Measurements from ENCODE around the gene NOC2L.
A peak's percentile ranks its signal among the peaks of the same experiment; 100 is the strongest.
"Not testable (repeated sequence)": the region's sequence is repeated elsewhere in the genome, so short reads cannot be mapped to it uniquely, and the experiment has no call there.

NOC2L gene

GRCh38 chr1:993379-993995, 34.4 kb upstream of the NOC2L start:
- no peak for DNase-seq

GRCh38 chr1:992362-992761, 33.3 kb upstream of the NOC2L start:
- DNase-seq, result no peak

DNA sequence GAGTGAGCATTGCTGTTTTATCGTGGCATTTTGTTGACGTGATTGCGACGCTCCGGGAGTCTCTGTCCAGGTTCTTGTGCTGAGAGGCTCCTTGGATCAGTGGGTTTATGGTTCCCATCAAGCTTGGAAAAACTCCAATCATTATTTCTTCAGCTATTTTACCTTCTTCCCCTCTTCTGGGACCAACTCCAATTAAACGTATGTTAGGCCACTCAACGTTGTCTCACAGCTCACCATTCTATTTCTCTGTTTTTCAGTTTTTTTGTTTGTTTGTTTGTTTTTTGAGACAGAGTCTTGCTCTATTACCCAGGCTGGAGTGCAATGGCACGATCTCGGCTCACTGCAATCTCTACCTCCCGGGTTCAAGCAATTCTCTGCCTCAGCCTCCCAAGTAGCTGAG, 32.8 kb upstream of the NOC2L start:
- DNase-seq, result no peak

DNA sequence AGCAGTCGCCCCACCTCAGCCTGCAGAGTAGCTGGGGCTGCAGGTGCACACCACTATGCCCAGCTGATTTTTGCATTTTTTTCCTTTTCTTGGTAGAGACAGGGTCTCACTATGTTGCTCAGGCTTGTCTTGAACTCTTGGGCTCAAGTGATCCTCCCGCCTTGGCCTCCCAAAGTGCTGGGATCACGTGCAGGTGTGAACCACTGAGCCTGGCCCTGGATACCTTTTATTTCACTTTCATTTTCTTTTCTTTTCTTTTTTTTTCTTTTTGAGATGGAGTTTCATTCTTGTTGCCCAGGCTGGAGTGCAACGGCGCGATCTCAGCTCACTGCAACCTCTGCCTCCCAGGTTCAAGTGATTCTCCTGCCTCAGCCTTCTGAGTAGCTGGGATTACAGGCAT, 32.2 kb upstream of the NOC2L start:
- not testable (repeated sequence) for DNase-seq

DNA sequence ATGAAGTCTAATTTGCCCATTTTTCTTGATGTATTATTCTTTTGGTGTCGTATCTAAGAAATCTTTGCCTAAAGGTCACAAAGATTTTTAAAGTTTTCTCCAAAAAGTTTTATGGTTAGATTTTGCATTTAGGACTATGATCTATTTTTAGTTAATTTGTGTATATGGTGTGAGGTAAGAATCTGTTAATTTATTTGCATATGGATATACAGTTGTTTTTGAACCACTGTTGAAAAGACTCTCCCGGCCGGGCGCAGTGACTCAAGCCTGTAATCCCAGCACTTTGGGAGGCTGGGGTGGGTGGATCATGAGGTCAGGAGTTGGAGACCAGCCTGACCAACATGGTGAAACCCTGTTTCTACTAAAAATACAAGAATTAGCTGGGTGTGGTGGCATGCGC, 29.0 kb upstream of the NOC2L start:
- DNase-seq, result not testable (repeated sequence)

DNA sequence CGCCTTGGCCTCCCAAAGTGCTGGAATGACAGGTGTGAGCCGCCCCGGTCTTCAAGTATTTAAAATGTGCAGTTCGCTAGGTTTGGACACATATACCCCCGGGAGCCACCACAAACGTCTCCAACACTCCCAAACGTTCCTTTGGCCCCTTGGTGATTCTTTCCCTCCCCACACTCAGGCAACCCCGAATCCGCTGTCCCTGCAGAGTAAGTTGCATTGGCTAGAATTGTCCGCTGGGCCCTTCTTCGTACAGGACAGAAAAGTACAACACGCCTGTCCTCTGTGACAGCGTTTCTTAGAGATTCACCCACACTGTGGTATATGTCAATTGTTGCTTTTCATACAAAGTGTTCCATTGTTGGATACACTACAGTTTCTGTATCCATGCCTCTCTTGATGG, 26.1 kb upstream of the NOC2L start:
- no peak for DNase-seq

DNA sequence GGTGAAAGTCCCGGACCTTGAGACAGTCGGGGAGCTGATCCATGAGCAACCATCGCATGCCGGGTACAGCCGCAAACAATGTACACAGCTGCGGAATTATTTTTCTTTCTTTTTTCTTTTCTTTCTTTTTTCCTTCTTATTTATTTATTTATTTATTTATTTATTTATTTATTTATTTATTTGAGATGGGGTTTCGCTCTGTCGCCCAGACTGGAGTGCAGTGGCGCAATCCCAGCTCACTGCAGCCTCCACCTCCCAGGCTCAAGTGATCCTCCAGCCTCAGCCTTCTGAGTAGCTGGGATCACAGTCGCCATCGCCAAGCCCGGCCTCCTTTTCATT, 25.4 kb upstream of the NOC2L start:
- DNase-seq, result no peak

DNA sequence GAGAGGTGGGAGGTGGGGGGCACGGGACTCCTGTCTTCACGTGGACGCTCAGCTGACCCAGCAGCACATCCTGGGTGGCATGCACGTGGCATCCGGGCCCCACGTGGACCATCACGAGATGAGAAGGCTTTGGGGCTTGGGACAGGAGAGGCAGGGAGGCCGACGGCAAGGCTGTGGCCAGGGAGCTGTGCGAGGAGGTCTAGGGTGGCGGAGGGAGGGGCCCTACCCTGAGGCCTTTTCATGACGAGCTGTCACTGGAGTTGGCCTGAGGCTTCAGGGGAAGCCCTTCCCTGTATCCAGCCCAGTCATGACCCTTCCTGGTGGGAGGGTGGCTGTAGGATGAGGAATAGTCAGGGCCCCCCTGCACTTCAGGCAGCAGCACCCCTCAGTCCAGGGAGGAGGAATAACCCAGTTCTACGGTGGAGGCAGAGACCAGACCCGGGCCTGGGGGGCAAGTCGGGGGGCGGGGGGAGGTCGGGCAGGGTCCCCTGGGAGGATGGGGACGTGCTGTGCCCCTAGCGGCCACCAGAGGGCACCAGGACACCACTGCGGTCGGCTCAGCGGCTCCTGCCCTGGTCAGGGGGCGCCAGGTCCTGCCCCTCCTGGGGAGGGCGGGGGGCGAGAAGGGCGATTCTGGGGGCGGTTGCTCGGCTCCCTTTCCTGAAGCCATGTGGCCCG, 24.9 kb upstream of the NOC2L start:
- DNase-seq, result no peak

- DNase-seq, result peak; percentile 37
Observed at GRCh38 chr1:982765-983436, 23.8 kb upstream of the NOC2L start.

GRCh38 chr1:981955-982558, 23.0 kb upstream of the NOC2L start, which contains the start of gene PERM1:
Gene PERM1 (minus strand): TSS chr1:982093. CDS start chr1:981029, 1,064 bp downstream.
- DNase-seq, result no peak

DNA sequence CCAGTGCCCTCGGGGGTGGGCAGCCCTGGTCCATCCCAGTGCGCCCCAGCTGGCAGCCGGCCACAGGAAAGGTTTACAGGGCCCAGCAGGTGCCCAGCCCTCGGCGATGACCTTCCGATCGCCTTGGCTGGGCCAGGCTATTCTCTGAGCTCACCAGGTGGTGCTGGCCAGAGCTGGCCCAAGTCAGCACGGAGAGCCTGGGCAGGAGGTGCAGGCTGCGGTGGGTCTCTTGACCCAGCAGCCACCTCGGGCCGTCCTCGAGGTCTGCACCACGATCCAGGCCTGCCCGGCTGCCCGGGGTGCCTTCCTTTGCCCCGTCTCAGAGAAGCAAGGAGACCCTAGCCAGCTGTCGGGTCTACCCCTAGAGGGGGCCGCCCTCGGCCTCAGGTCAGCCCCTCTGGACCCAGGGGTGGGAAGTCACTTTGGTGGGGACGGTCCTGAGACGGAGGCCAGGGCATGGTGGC, 22.5 kb upstream of the NOC2L start:
- DNase-seq, result no peak

- no peak for DNase-seq
Observed at GRCh38 chr1:980602-981395, 21.7 kb upstream of the NOC2L start.

- DNase-seq, result no peak
Observed at GRCh38 chr1:980137-980571, 21.1 kb upstream of the NOC2L start.

GRCh38 chr1:979744-980072, 20.7 kb upstream of the NOC2L start:
- no peak for DNase-seq

GRCh38 chr1:978835-979743, 20.0 kb upstream of the NOC2L start:
- no peak for DNase-seq

DNA sequence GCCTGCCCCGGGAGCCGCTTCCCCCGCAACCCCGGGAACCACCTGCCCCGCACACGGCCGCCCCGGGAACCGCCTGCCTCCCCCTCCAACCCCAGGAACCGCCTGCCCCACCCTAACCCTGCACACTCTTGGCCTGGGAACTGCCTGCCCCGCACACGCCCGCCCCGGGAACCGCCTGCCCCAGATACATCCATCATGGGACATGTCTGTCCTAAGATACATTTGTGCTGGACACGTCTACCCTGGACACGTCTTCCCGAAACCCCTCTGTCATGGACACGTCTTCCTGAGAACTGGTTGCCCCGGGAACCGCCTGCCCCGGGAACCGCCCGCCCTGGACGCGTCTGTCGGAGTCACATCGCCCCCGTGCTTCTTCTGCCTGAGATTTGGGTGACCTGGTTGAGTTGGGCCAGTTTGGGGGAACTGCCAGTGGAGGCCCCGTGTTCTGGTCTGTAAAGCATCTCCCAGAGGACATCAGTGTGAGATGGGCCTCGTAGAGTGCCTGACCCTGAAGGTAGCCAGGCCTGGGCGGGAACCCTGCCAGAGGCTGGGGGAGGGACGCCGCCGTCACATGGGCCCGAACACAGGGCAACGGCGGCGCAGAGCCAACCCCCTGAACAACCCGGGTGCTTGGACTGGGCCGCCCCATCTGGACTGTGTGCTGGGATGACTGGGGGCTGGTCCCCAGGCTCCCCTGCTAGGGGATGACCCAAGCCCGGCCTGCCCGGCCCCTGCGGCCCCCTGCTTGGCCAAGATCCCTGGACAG, 19.2 kb upstream of the NOC2L start:
- peak; percentile 60 for DNase-seq

- DNase-seq, result not testable (repeated sequence)
Observed at GRCh38 chr1:976791-977190, 17.7 kb upstream of the NOC2L start.

- peak; percentile 75 for DNase-seq
Observed at GRCh38 chr1:975896-976683, 17.0 kb upstream of the NOC2L start.

DNA sequence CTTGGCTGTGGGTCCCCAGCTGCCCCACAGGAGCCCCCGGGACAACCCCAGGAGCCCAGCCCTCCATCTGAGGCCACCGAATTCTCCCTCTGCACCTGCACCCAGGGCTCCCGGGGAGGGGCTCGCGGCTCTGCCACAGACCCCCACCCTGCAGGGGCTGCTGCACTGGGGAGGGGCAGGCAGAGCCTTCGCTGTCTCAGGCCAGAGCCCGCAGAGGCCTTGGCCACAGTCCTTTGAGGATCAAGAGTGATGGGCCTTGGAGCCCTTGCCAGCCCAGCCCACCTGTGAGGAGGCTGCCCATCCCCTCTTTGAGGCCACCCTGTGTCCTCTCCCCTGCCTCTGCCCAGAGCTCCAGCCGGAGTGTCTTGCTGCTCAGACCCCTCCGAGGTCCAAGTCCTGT, 16.3 kb upstream of the NOC2L start:
- DNase-seq, result no peak

DNA sequence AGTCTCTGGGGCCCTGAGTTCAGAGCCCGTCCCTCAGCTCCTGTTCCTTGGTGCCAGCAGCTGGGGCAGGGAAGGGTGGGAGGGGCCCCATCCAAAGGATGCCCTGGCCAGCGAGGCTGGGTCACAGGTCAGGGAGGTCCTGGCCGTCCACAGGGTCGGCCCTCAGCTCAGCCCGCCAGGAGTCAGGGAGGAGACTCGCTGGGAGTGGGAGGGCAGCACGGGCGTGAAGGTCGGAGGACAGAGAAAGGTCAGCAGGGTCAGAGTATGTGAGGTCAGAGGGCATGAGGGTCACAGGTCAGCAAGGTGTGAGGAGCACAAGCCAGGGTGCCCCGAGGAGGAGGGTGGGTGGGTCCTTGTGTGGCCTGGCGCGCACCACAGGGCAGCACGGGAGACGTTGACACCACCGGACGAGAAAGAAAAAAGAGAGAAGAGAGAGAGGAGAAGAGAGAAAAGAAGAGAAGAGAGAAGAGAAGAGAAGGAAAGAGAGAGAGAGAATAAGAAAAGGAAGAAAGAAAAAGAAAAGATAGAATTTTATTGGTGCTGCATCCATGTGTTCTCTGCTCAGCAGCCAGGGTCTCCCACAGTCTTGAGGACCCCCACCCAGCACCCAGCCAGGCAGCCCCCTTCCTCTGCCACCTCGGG, 15.8 kb upstream of the NOC2L start:
- DNase-seq, result no peak

All from NCI-H69 (cell line).